Small intestine (tissue), 7 donors: ENCODE measurements around the gene TOP2B. TPM values are rescaled to one million over a fixed set of nuclear protein-coding genes. Genes with fewer than 3 reads are reported as not detected.

Experiments used
- DNase-seq, 2 donors: peaks; one replicate each; pipeline versions ENCODE4 v3.0.0 to v3.0.0-alpha.2; 2013
- FAIRE-seq: peaks from 2 replicates; lab custom pipeline; 2012; peaks lifted over from hg19 to GRCh38; lab: Jason Lieb, UNC
- H3K27ac ChIP-seq, 3 donors: one replicate each; pipeline ENCODE4 v1.5.1; 2013; ENCODE audit warnings: low read length in 2 of 3, mild to moderate bottlenecking in 2 of 3, control low read depth in 1 of 3, inconsistent platforms in 1 of 3, low read depth in 1 of 3, moderate library complexity in 1 of 3
- H3K27me3 ChIP-seq, 3 donors: one replicate each; pipeline ENCODE4 v1.6.1; 2013; ENCODE audit warnings: low read length in 3 of 3, inconsistent platforms in 1 of 3; ENCODE audit not compliant: control insufficient read depth in 3 of 3, insufficient read depth in 3 of 3
- H3K36me3 ChIP-seq, 3 donors: one replicate each; pipeline ENCODE4 v1.6.1; 2013; ENCODE audit warnings: low read length in 3 of 3, inconsistent platforms in 1 of 3, low read depth in 1 of 3, mild to moderate bottlenecking in 1 of 3, moderate library complexity in 1 of 3; ENCODE audit not compliant: control insufficient read depth in 3 of 3, insufficient read depth in 2 of 3
- H3K4me1 ChIP-seq, 3 donors: one replicate each; pipeline ENCODE4 v1.6.1; 2013; ENCODE audit warnings: low read length in 2 of 3, inconsistent platforms in 1 of 3, low read depth in 1 of 3, mild to moderate bottlenecking in 1 of 3, moderate library complexity in 1 of 3; ENCODE audit not compliant: control insufficient read depth in 3 of 3, insufficient read depth in 2 of 3
- H3K4me3 ChIP-seq, 3 donors: one replicate each; pipeline ENCODE4 v1.5.1; 2013; ENCODE audit warnings: low read length in 3 of 3, control low read depth in 1 of 3, inconsistent platforms in 1 of 3, low read depth in 1 of 3, mild to moderate bottlenecking in 1 of 3, moderate library complexity in 1 of 3
- H3K9me3 ChIP-seq, 2 donors: one replicate each; pipeline ENCODE4 v1.6.1; 2013; ENCODE audit warnings: low read depth in 1 of 2, low read length in 1 of 2; ENCODE audit not compliant: control insufficient read depth in 2 of 2, insufficient read depth in 1 of 2
- WGBS, 3 donors: extraction: QIAGEN DNeasy Blood & Tissue Kit; methylation state at CpG; one replicate each; pipeline ENCODE4 v1.1.7; 2013; 5-methylcytosine and 5-hydroxymethylcytosine counted together
- polyA plus RNA-seq, 4 donors: library from polyadenylated mRNA; stranded (reverse) in 3 of 4; unstranded in 1 of 4; fragments of 200-250 nt in 3 of 4; fragments of 120-200 nt in 1 of 4; gene quantifications; one replicate each; pipeline versions ENCODE4 v1.2.1 to v1.2.3, GENCODE V29; 2013
- donor health status: healthy with polysubstance abuse.
- donor health status: control.
- donor health status: control.
- donor health status: Bipolar disorder and iron deficiency.
- donor health status: healthy.

The TOP2B gene
- polyA plus RNA-seq, 4 donors = 38.0 to 109 (median 47.2) TPM

- WGBS, 3 donors = 90 to 94% (median 90%) methylated on average over 16 of the region's 16 CpGs
- Histone ChIP-seq H3K4me1 (no peaks in the 10 kb centered on the region), H3K27ac (no peak overlapping the region), H3K36me3 (peaks cover 0 to 46% (median 0%) of the 10 kb centered on the region in 3 donors), H3K9me3 (no peaks in the 10 kb centered on the region), H3K4me3 (no peak overlapping the region), H3K27me3 (no peaks in the 10 kb centered on the region)
- FAIRE-seq (no peak), DNase-seq (no peak)
These were observed 90.4 kb downstream of the TOP2B start for GRCh38 chr3:25574172-25574765.

DNA sequence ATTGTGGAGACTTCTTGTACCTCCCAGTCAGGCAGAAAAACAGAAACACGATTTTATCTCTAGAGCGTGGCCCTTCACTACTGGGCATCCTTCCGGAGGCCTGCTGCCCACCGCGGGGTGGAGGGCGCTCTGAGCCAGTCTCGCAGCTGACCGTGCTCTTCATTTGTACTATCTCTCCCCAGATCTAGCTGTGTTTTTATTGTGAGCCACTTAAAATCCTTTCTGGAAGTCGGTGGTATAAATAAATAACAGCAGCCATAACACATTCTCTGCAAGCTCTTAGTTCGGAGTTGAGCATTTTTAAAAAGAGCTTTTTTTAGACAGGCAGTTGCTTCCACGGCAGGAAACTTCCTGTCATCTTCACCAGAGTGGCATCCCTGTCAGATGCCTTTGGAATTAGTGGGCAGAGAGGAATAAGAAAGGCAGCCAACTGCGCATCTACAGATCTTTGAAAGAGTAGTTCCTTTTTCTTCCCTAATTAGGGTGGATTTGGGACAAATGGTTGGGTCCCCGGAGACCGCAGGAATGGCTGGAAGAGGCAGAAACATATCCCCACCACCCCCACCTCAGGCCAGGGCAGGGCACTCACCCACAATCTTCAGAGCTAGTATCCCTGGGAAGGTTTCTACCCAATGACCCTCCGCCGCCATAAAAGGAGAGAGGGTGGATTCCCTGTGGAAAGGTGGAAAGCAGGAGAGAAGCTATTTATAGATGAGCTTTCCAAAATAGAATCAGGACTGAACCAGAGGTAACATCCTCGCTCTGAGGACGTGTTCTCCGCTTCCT is 91.1 kb downstream of the TOP2B start:
- Histone ChIP-seq H3K9me3 (no peaks in the 10 kb centered on the region), H3K27me3 (no peaks in the 10 kb centered on the region), H3K36me3 (peaks cover 0 to 49% (median 0%) of the 10 kb centered on the region in 3 donors), H3K4me1 (no peaks in the 10 kb centered on the region), H3K4me3 (no peak overlapping the region), H3K27ac (no peak overlapping the region)
- 76 to 86% (median 85%) methylated on average over 19 of the region's 19 CpGs for WGBS, 3 donors
- DNase-seq = no peak
- FAIRE-seq = no peak

GRCh38 chr3:25572919-25573385 is 91.8 kb downstream of the TOP2B start:
- Histone ChIP-seq H3K27me3 (no peaks in the 10 kb centered on the region), H3K36me3 (peaks cover 0 to 48% (median 0%) of the 10 kb centered on the region in 3 donors), H3K4me3 (no peak overlapping the region), H3K4me1 (no peaks in the 10 kb centered on the region), H3K27ac (no peak overlapping the region), H3K9me3 (no peaks in the 10 kb centered on the region)
- WGBS, 3 donors = 79 to 83% (median 80%) methylated on average over 14 of the region's 14 CpGs
- DNase-seq = no peak
- FAIRE-seq = no peak

GRCh38 chr3:25572336-25572735 is 92.4 kb downstream of the TOP2B start:
- 85 to 95% (median 90%) methylated on average over 3 of the region's 3 CpGs for WGBS, 3 donors
- DNase-seq (no peak), FAIRE-seq (no peak)
- H3K4me3 ChIP-seq = no peak overlapping the region
- no peaks in the 10 kb centered on the region for H3K9me3 ChIP-seq
- no peaks in the 10 kb centered on the region for H3K4me1 ChIP-seq
- H3K36me3 ChIP-seq = peaks cover 0 to 44% (median 0%) of the 10 kb centered on the region in 3 donors
- H3K27me3 ChIP-seq = no peaks in the 10 kb centered on the region
- H3K27ac ChIP-seq = no peak overlapping the region

- no peak for FAIRE-seq
- Histone ChIP-seq H3K27ac (no peak overlapping the region), H3K4me3 (no peak overlapping the region), H3K9me3 (no peaks in the 10 kb centered on the region), H3K4me1 (no peaks in the 10 kb centered on the region), H3K36me3 (peaks cover 0 to 40% (median 0%) of the 10 kb centered on the region in 3 donors), H3K27me3 (no peaks in the 10 kb centered on the region)
- WGBS, 3 donors = 77 to 90% (median 86%) methylated on average over 6 of the region's 6 CpGs
- no peak for DNase-seq
These were observed 93.4 kb downstream of the TOP2B start for GRCh38 chr3:25571285-25571684.

DNA sequence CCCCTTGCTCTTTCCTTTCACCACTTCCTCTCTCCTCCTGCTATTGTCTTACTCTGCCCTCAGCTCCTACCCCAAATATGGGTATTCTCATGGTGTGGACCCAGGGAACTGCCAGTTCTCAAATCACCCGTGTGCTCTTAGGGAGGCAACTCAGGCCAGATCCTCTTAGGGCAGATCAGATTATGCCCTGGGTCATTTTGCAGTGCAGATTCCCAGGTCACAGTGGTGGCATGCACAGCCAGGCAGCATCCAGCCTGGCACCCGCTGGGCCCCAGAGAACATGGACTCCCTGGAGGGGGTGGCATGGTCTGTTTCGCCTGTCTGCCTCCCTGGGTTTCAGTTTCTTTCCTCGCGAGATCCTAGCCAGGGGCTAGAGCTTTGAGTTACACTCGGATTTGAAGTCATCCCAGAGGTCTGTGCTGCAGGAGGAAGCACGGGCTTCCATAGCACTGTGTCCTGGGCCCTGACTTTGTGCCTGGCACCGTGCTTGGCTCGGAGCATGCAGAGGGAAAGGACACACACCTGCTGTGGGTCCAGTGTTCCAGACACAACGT is 96.1 kb downstream of the TOP2B start:
- DNase-seq (no peak), FAIRE-seq (no peak)
- no peaks in the 10 kb centered on the region for H3K9me3 ChIP-seq
- no peak overlapping the region for H3K27ac ChIP-seq
- H3K27me3 ChIP-seq = no peaks in the 10 kb centered on the region
- no peak overlapping the region for H3K4me3 ChIP-seq
- no peaks in the 10 kb centered on the region for H3K4me1 ChIP-seq
- 71 to 88% (median 84%) methylated on average over 10 of the region's 10 CpGs for WGBS, 3 donors
- peaks cover 0 to 30% (median 0%) of the 10 kb centered on the region in 3 donors for H3K36me3 ChIP-seq

DNA sequence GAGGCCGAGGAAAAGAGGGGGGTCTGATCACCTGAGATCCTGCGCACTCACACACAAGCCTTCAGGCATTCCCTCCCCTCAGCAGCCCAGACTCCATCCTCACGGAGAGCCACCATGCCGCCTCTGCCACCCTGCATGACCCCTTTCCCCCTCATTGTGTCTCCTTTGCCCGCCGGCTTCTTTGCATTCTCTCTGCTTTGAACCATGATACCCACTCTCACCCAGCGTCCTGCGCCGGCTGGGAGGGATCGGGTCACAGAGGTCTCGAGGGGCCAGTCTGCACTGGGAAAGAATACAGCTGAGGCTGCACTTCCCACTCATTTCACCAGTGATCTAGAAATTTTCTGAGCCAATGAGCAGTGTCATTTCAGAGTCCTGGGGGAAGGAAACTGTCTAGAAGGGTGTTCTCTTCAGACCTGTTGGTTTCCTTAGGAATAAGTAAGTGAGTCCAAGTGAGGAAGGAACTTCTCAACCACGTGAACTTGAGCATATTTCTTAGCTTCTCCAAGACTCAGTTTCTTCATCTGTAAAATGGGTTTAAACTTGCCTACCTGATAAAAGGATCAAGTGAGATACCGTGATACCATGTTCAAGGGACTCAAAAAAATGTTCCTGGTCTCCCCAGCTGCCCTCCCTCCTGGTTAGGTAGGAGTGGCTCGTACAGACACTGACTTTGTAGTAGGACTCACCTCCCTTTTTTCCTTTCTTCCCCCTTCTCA is 96.7 kb downstream of the TOP2B start:
- FAIRE-seq = no peak
- no peak overlapping the region for H3K4me3 ChIP-seq
- 88 to 91% (median 89%) methylated on average over 14 of the region's 14 CpGs for WGBS, 3 donors
- DNase-seq = no peak
- no peaks in the 10 kb centered on the region for H3K4me1 ChIP-seq
- no peak overlapping the region for H3K27ac ChIP-seq
- no peaks in the 10 kb centered on the region for H3K27me3 ChIP-seq
- no peaks in the 10 kb centered on the region for H3K9me3 ChIP-seq
- H3K36me3 ChIP-seq = peaks cover 0 to 27% (median 0%) of the 10 kb centered on the region in 3 donors

GRCh38 chr3:25567388-25567787 is 97.3 kb downstream of the TOP2B start:
- DNase-seq = no peak
- FAIRE-seq = no peak
- 81 to 88% (median 83%) methylated on average over 10 of the region's 10 CpGs for WGBS, 3 donors
- no peak overlapping the region for H3K4me3 ChIP-seq
- peaks cover 0 to 23% (median 0%) of the 10 kb centered on the region in 3 donors for H3K36me3 ChIP-seq
- H3K9me3 ChIP-seq = no peaks in the 10 kb centered on the region
- no peaks in the 10 kb centered on the region for H3K4me1 ChIP-seq
- no peaks in the 10 kb centered on the region for H3K27me3 ChIP-seq
- H3K27ac ChIP-seq = no peak overlapping the region
